AG04449 (cell line): ENCODE data around the gene UBE2M.
"Not testable (repeated sequence)": the region's sequence is repeated elsewhere in the genome, so short reads cannot be mapped to it uniquely, and the experiment has no call there.

ENCODE experiments used
- CTCF ChIA-PET: fragments of 350-600 bp; formaldehyde crosslinking; extraction: SDS; loops from one replicate; lab custom pipeline; 2021; ENCODE audit warnings: antibody characterized with exemption; lab: Yijun Ruan, JAX
- POLR2A ChIA-PET: fragments of 400-600, 350-600 bp; formaldehyde crosslinking; extraction: SDS; loops from one replicate; lab custom pipeline; 2020; ENCODE audit warnings: antibody characterized with exemption, inconsistent platforms; lab: Yijun Ruan, JAX
- DNase-seq: peaks from one replicate; pipeline ENCODE4 v3.0.0-alpha.2; 2010; ENCODE audit warnings: low read depth, low spot score
- H3K4me3 ChIP-seq: 2 replicates; pipeline ENCODE4 v1.5.1; 2011; ENCODE audit warnings: low read depth, mild to moderate bottlenecking, control low read depth, low read length
- CTCF ChIP-seq: IDR thresholded peaks from one replicate; pipeline ENCODE4 v1.5.1; 2011; ENCODE audit warnings: mild to moderate bottlenecking, moderate library complexity, low read length, control low read depth, inconsistent platforms; ENCODE audit not compliant: insufficient read depth; ENCODE audit errors: missing control alignments

The UBE2M gene

GRCh38 chr19:58582985-58583384, 24.6 kb upstream of the UBE2M start:
- CTCF ChIA-PET = interaction anchor here (6.1 kb wide), 1 partner anchor 65 kb away, joined by 109 read pairs; the partner anchor contains the start of gene ZBTB45
- POLR2A ChIA-PET = no interaction called here
- H3K4me3 ChIP-seq = no peak overlapping the region
- no peak for DNase-seq
- TF ChIP-seq CTCF = no peak

GRCh38 chr19:58581227-58582141, 23.1 kb upstream of the UBE2M start:
- TF ChIP-seq CTCF = peak; percentile 100
- no peak overlapping the region for H3K4me3 ChIP-seq
- CTCF ChIA-PET = interaction anchor here (0.5 to 6.1 kb wide), 8 partner anchors 9 to 201 kb away, joined by 3 to 109 read pairs (median 3); partner anchors contain the start of gene ZBTB45
- DNase-seq = no peak
- POLR2A ChIA-PET = no interaction called here

- TF ChIP-seq CTCF = no peak
- no peak overlapping the region for H3K4me3 ChIP-seq
- ChIA-PET CTCF (interaction anchor here (6.1 kb wide), 1 partner anchor 62 kb away, joined by 109 read pairs; the partner anchor contains the start of gene ZBTB45), POLR2A (no interaction called here)
- no peak for DNase-seq
Measured at GRCh38 chr19:58579473-58580142, 21.2 kb upstream of the UBE2M start.

- DNase-seq = no peak
- H3K4me3 ChIP-seq = no peak overlapping the region
- CTCF ChIA-PET = interaction anchor here (1.7 to 6.1 kb wide), 2 partner anchors 16 to 61 kb away, joined by 4 to 109 read pairs; partner anchors contain the start of gene ZBTB45
- POLR2A ChIA-PET = no interaction called here
- TF ChIP-seq CTCF = no peak
Measured at GRCh38 chr19:58578012-58578925, 19.9 kb upstream of the UBE2M start.

GRCh38 chr19:58577581-58577980, 19.2 kb upstream of the UBE2M start:
- DNase-seq, POLR2A ChIA-PET, H3K4me3 ChIP-seq: not testable (repeated sequence)
- CTCF ChIA-PET = interaction anchor here (1.7 to 6.1 kb wide), 2 partner anchors 15 to 60 kb away, joined by 4 to 109 read pairs; partner anchors contain the start of gene ZBTB45
